Activated CD8-positive, alpha-beta T cell treated with anti-CD3 and anti-CD28 coated beads for 36 hours (primary cell): ENCODE data around the gene SMU1. TPM values are rescaled to one million over a fixed set of nuclear protein-coding genes. Genes with fewer than 3 reads are reported as not detected.
A peak's percentile ranks its signal among the peaks of the same experiment; 100 is the strongest.

ENCODE experiments used
- ATAC-seq: fragments of 200-7000 bp; cut with Tn5 transposase; one replicate; pipeline ENCODE4 v1.10.0; 2021; ENCODE audit warnings: mild to moderate bottlenecking, moderate library complexity
- CTCF ChIA-PET: fragments of 350-600 bp; sonication (Branson Sonifier 250); formaldehyde crosslinking; loops from one replicate; lab custom pipeline; 2021; ENCODE audit warnings: antibody characterized with exemption; lab: Charles Lee
- POLR2A ChIA-PET: fragments of 350-600 bp; sonication (Branson Sonifier 250); formaldehyde crosslinking; loops from one replicate; lab custom pipeline; 2021; ENCODE audit warnings: antibody characterized with exemption; lab: Charles Lee
- DNase-seq: peaks from one replicate; pipeline ENCODE4 v3.0.0-alpha.2; 2020
- H3K27ac Mint-ChIP-seq: one replicate; pipeline ENCODE4 v1.8.0; 2021; ENCODE audit warnings: mild to moderate bottlenecking, mixed read lengths
- H3K27me3 Mint-ChIP-seq: one replicate; pipeline ENCODE4 v1.8.0; 2021; ENCODE audit warnings: mixed read lengths
- H3K36me3 Mint-ChIP-seq: one replicate; pipeline ENCODE4 v1.8.0; 2021; ENCODE audit warnings: low read depth, mixed read lengths
- H3K4me1 Mint-ChIP-seq: one replicate; pipeline ENCODE4 v1.8.0; 2021; ENCODE audit warnings: low read depth, mixed read lengths
- H3K4me3 Mint-ChIP-seq: one replicate; pipeline ENCODE4 v1.8.0; 2021; ENCODE audit warnings: mild to moderate bottlenecking, moderate library complexity, mixed read lengths
- H3K9me3 Mint-ChIP-seq: one replicate; pipeline ENCODE4 v1.8.0; 2021; ENCODE audit warnings: mixed read lengths
- intact Hi-C: fragments of 100-400 bp; cut with micrococcal nuclease; formaldehyde crosslinking; loops from one replicate; pipeline ENCODE4 v1.10.0; 2022
- total RNA-seq, 2 experiments: library from RNA; stranded (reverse); gene quantifications; one replicate each; pipeline ENCODE4 v1.2.3, GENCODE V29; 2021
- TF ChIP-seq, protein P1 (sequence below): fragments of 200-600 bp; IDR thresholded peaks from one replicate; pipeline ENCODE4 v1.8.0; 2022; ENCODE audit warnings: antibody characterized with exemption, mild to moderate bottlenecking

SMU1 gene
- total RNA-seq, 2 experiments from 2014 or later, result 23.8 to 23.9 TPM

DNA sequence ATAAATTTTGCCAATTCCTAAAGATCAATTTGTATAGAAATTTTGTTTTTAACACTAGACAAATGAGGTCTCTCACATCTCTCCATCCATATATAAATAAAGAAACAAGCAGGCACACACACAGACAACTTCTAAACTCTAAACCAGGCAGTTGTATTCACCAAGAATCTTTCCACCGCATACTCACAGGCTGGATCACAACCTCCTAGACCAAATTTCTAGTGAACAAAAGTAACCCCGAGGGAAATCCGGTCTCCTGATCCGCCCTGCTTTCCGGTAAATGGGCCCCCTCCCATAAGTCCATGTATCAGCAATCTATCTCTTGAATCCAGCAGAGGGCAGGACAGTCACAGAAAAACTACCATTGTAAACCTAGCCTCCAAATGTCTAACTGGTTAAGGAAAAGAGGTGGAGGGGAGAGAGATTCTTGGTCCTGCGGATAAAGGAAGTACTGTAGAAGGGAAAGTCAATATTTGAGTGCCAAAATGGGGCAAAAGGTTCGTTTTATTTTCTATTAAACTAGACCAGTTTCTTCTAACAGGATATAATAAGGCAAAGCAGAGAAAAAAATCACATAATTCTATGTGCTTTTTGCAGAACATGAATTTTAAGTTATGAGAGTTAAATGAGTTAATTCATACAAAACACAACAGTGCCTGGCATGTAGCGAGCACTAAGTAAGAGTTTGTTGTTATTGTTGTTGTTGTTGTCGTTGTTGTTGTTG, 4.8 kb upstream of the SMU1 start:
- intact Hi-C loops, result loop anchor here (1.0 kb wide), 2 partner anchors 89 to 144 kb away; no protein-coding TSS in a partner anchor
- ChIA-PET POLR2A (interaction anchor here (1.7 kb wide), 1 partner anchor 90 kb away, joined by 4 read pairs; no protein-coding TSS in a partner anchor), CTCF (interaction anchor here (0.6 to 3.1 kb wide), 7 partner anchors 80 to 160 kb away, joined by 3 to 25 read pairs (median 5); partner anchors contain the start of gene B4GALT1)
- Mint-ChIP-seq H3K27me3 (no peaks in the 10 kb centered on the region), H3K36me3 (no peaks in the 10 kb centered on the region), H3K4me3 (no peak overlapping the region), H3K9me3 (peaks cover 2% of the 10 kb centered on the region), H3K27ac (no peak overlapping the region), H3K4me1 (peaks cover 19% of the 10 kb centered on the region)
- TF ChIP-seq, protein P1, sequence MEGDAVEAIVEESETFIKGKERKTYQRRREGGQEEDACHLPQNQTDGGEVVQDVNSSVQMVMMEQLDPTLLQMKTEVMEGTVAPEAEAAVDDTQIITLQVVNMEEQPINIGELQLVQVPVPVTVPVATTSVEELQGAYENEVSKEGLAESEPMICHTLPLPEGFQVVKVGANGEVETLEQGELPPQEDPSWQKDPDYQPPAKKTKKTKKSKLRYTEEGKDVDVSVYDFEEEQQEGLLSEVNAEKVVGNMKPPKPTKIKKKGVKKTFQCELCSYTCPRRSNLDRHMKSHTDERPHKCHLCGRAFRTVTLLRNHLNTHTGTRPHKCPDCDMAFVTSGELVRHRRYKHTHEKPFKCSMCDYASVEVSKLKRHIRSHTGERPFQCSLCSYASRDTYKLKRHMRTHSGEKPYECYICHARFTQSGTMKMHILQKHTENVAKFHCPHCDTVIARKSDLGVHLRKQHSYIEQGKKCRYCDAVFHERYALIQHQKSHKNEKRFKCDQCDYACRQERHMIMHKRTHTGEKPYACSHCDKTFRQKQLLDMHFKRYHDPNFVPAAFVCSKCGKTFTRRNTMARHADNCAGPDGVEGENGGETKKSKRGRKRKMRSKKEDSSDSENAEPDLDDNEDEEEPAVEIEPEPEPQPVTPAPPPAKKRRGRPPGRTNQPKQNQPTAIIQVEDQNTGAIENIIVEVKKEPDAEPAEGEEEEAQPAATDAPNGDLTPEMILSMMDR, result peak; percentile 79
- peak; percentile 57 for ATAC-seq
- DNase-seq, result peak; percentile 82

DNA sequence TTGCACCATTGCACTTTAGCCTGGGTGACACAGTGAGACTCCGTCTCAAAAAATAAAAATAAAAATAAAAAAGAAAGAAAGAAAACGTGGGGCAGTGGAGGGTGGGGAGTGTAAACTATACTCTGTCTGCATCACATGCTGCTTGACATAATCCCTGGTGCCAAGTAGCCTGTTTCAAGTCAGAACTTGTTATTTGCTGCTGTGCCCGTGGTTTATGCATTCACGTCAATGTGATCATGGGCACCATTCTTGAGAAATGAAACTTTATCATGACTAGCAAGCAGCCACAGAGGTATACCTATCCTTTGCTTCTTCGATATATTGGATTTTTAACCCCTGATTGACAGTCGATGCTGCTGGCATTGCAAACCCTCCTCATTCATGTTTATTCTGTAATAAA, 4.1 kb upstream of the SMU1 start:
- TF ChIP-seq, protein P1, result no peak
- intact Hi-C loops, result no loop called here
- ChIA-PET CTCF (interaction anchor here (0.6 to 1.4 kb wide), 6 partner anchors 80 to 161 kb away, joined by 3 to 14 read pairs (median 4); partner anchors contain the start of gene B4GALT1), POLR2A (interaction anchor here (1.7 kb wide), 1 partner anchor 91 kb away, joined by 4 read pairs; no protein-coding TSS in a partner anchor)
- Mint-ChIP-seq H3K36me3 (no peaks in the 10 kb centered on the region), H3K27ac (no peak overlapping the region), H3K4me1 (peaks cover 24% of the 10 kb centered on the region), H3K4me3 (no peak overlapping the region), H3K27me3 (no peaks in the 10 kb centered on the region), H3K9me3 (peaks cover 2% of the 10 kb centered on the region)
- peak; percentile 52 for DNase-seq
- ATAC-seq, result no peak

DNA sequence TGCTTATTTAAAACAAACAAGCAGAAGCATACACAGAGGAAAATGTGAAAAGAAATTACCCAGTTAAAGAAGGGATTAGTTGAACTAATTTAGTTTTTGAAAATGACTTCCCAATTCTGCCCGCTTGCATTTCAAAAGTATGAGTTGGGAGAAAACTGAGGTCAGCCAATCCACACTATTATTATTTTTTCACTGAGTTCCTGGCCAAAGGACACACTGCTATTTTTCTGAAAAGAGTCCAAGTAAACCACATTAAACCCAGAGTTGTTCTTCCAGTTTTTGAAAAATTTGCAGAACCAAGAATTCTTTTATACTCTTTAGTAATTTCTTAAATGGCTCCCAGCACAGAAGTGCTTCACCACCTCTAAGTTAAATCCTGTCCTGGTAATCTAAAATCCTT, 7.5 kb downstream of the SMU1 start:
- Mint-ChIP-seq H3K4me1 (peaks cover 38% of the 10 kb centered on the region), H3K27me3 (no peaks in the 10 kb centered on the region), H3K9me3 (no peaks in the 10 kb centered on the region), H3K27ac (no peak overlapping the region), H3K4me3 (no peak overlapping the region), H3K36me3 (peaks cover 42% of the 10 kb centered on the region)
- intact Hi-C loops, result no loop called here
- TF ChIP-seq, protein P1, result no peak
- ChIA-PET POLR2A (no interaction called here), CTCF (interaction anchor here (2.2 kb wide), 1 partner anchor 157 kb away, joined by 11 read pairs; no protein-coding TSS in a partner anchor)
- no peak for ATAC-seq
- DNase-seq, result no peak

DNA sequence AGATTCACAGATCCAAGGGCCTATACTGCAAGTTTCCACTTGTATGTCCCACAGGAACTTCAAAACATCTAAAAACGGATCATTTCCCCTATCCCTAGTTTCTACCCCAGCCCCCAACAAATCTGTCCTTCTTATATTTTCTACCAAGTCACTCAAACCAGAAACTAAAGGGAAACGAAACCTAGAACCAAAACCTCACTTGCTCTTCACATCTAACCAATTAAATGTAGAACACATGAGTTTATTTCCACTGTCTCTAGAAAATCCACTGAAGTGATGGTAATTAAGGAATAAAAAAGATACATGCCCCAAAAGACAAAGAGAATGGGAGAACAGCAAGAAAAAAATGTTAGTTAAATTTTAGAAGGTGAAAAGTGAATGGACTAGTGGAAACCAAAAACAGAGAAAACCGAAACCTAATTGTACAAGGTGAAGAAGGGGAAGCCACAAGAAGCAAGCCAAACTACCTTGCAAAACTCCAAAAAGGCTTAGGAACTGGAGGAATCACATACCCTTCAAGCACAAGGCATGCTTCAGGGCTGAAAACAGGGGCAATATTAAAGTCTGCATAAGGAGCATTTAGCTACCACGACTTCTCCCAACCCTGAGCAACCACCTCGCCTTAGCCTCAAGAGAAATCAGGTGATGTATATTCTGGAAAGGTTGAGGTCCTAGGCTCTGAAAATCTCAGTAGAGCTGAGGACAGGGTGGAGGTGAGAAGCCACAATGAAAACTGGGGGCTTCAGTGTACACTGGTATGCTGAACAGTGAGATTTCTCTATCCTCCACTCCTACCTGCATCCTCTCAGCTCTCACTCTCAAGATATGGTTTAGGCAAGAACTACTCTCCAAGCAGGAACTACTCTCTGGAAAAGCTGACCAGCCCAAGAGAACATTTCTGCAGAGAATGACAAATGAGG, 11.1 kb downstream of the SMU1 start:
- POLR2A ChIA-PET, result interaction anchor here (0.7 to 2.0 kb wide), 4 partner anchors 9 to 50 kb away, joined by 4 to 11 read pairs (median 4); partner anchors contain the start of gene DNAJA1
- Mint-ChIP-seq H3K4me1 (peaks cover 12% of the 10 kb centered on the region), H3K9me3 (no peaks in the 10 kb centered on the region), H3K4me3 (no peak overlapping the region), H3K36me3 (peaks cover 40% of the 10 kb centered on the region), H3K27me3 (no peaks in the 10 kb centered on the region), H3K27ac (peak overlapping the region; percentile 39)
- DNase-seq (no peak), ATAC-seq (no peak)
- CTCF ChIA-PET, result interaction anchor here (1.1 kb wide), 1 partner anchor 16 kb away, joined by 4 read pairs; no protein-coding TSS in a partner anchor
- intact Hi-C loops, result no loop called here
- TF ChIP-seq, protein P1, result no peak
